HFFc6 (cell line): ENCODE data around the gene HSPB9. TPM values are rescaled to one million over a fixed set of nuclear protein-coding genes. Genes with fewer than 3 reads are reported as not detected.

Source experiments
- DNase-seq: peaks from one replicate; pipeline ENCODE4 v3.0.0-alpha.2; 2018
- H3K27ac Mint-ChIP-seq: 2 replicates; pipeline ENCODE4 v1.8.0; 2020; ENCODE audit warnings: mild to moderate bottlenecking, mixed read lengths
- H3K27me3 Mint-ChIP-seq: 2 replicates; pipeline ENCODE4 v1.8.0; 2021; ENCODE audit warnings: mild to moderate bottlenecking, moderate library complexity, mixed read lengths; ENCODE audit not compliant: insufficient read depth
- H3K36me3 Mint-ChIP-seq: 2 replicates; pipeline ENCODE4 v1.8.0; 2021; ENCODE audit warnings: low read depth, mixed read lengths
- H3K4me1 Mint-ChIP-seq: 2 replicates; pipeline ENCODE4 v1.8.0; 2020; ENCODE audit warnings: low read depth, mixed read lengths
- H3K4me3 Mint-ChIP-seq: 2 replicates; pipeline ENCODE4 v1.8.0; 2020; ENCODE audit warnings: mild to moderate bottlenecking, moderate library complexity, mixed read lengths
- H3K9me3 Mint-ChIP-seq: 2 replicates; pipeline ENCODE4 v1.8.0; 2020; ENCODE audit warnings: mild to moderate bottlenecking, mixed read lengths
- CTCF ChIP-seq: fragments of 200-600 bp; sonication (generic); IDR thresholded peaks from 2 replicates; pipeline ENCODE4 v1.5.0; 2021; ENCODE audit warnings: antibody characterized with exemption, mild to moderate bottlenecking
- total RNA-seq, 6 experiments: library from RNA; stranded (reverse); fragmentation: NEBNext Ultra II Directional; extraction: Animal tissue kit (Norgen Biotek cat#: 25700); gene quantifications; 2 replicates in 1 of 6; 3 replicates in 5 of 6; pipeline ENCODE4 v1.2.3, GENCODE V29; 2021

Gene HSPB9
- total RNA-seq, 6 experiments from 2014 or later = not detected

- H3K9me3 Mint-ChIP-seq = no peaks in the 10 kb centered on the region
- TF ChIP-seq CTCF = no peak
- no peak for DNase-seq
- H3K4me1 Mint-ChIP-seq = no peaks in the 10 kb centered on the region
- no peaks in the 10 kb centered on the region for H3K36me3 Mint-ChIP-seq
- H3K4me3 Mint-ChIP-seq = no peak overlapping the region
- peaks cover 13% of the 10 kb centered on the region for H3K27me3 Mint-ChIP-seq
- H3K27ac Mint-ChIP-seq = no peak overlapping the region
Observed at GRCh38 chr17:42165751-42166150, 43.1 kb downstream of the HSPB9 start.

- H3K27ac Mint-ChIP-seq = no peak overlapping the region
- H3K4me1 Mint-ChIP-seq = no peaks in the 10 kb centered on the region
- H3K9me3 Mint-ChIP-seq = no peaks in the 10 kb centered on the region
- no peaks in the 10 kb centered on the region for H3K36me3 Mint-ChIP-seq
- DNase-seq = no peak
- H3K4me3 Mint-ChIP-seq = no peak overlapping the region
- H3K27me3 Mint-ChIP-seq = peaks cover 18% of the 10 kb centered on the region
- TF ChIP-seq CTCF = no peak
Observed at GRCh38 chr17:42166196-42166763, 43.7 kb downstream of the HSPB9 start.

- H3K27me3 Mint-ChIP-seq = peaks cover 28% of the 10 kb centered on the region
- H3K27ac Mint-ChIP-seq = no peak overlapping the region
Observed at GRCh38 chr17:42167807-42168206, 45.2 kb downstream of the HSPB9 start.

GRCh38 chr17:42169351-42169750, 46.7 kb downstream of the HSPB9 start:
- H3K4me3 Mint-ChIP-seq = no peak overlapping the region
- H3K27me3 Mint-ChIP-seq = peaks cover 41% of the 10 kb centered on the region

More at GRCh38 chr17:42167807-42168206, 45.2 kb downstream of the HSPB9 start:
- no peaks in the 10 kb centered on the region for H3K36me3 Mint-ChIP-seq
- DNase-seq = no peak
- H3K9me3 Mint-ChIP-seq = no peaks in the 10 kb centered on the region
- H3K4me3 Mint-ChIP-seq = no peak overlapping the region
- no peaks in the 10 kb centered on the region for H3K4me1 Mint-ChIP-seq
- no peak for TF ChIP-seq CTCF

GRCh38 chr17:42171831-42172230, 49.2 kb downstream of the HSPB9 start:
- no peaks in the 10 kb centered on the region for H3K9me3 Mint-ChIP-seq
- no peak overlapping the region for H3K27ac Mint-ChIP-seq
- peaks cover 48% of the 10 kb centered on the region for H3K27me3 Mint-ChIP-seq
- H3K4me1 Mint-ChIP-seq = no peaks in the 10 kb centered on the region
- DNase-seq = no peak
- TF ChIP-seq CTCF = no peak
- no peak overlapping the region for H3K4me3 Mint-ChIP-seq
- no peaks in the 10 kb centered on the region for H3K36me3 Mint-ChIP-seq

More at GRCh38 chr17:42169351-42169750, 46.7 kb downstream of the HSPB9 start:
- no peaks in the 10 kb centered on the region for H3K36me3 Mint-ChIP-seq
- H3K9me3 Mint-ChIP-seq = no peaks in the 10 kb centered on the region
- TF ChIP-seq CTCF = no peak
- DNase-seq = no peak
- no peaks in the 10 kb centered on the region for H3K4me1 Mint-ChIP-seq
- H3K27ac Mint-ChIP-seq = no peak overlapping the region

Other genes with a start within 250 kb of the HSPB9 start
- 100 to 1,000 TPM; 254 to 315 (median 279) TPM for gene ACLY, start 203.9 kb upstream of the HSPB9 start, total RNA-seq
- gene ODAD4, start 192.2 kb upstream of the HSPB9 start, total RNA-seq = 1 to 10 TPM in 3 of 6 experiments, under 1 TPM in 3; 0.74 to 1.8 (median 0.97) TPM
- 100 to 1,000 TPM; 105 to 118 (median 111) TPM for gene CNP, start 156.0 kb upstream of the HSPB9 start, total RNA-seq
- 100 to 1,000 TPM in 3 of 6 experiments, 10 to 100 TPM in 3; 85.0 to 115 (median 100) TPM for gene DNAJC7, start 105.4 kb upstream of the HSPB9 start, total RNA-seq
- gene NKIRAS2, start 102.7 kb upstream of the HSPB9 start, total RNA-seq = 10 to 100 TPM; 37.1 to 43.9 (median 40.3) TPM
- gene C17orf113, start 72.2 kb upstream of the HSPB9 start, total RNA-seq = under 1 TPM in 4 of 6 experiments, not detected in 2; 0.07 to 0.10 (median 0.08) TPM
- not detected for gene ZNF385C, start 24.3 kb upstream of the HSPB9 start, total RNA-seq
- 1 to 10 TPM; 4.0 to 5.3 (median 4.2) TPM for gene DHX58, start 10.1 kb upstream of the HSPB9 start, total RNA-seq
- gene KAT2A, start 1.4 kb upstream of the HSPB9 start, total RNA-seq = 10 to 100 TPM; 21.5 to 36.2 (median 25.3) TPM
- 100 to 1,000 TPM; 184 to 204 (median 193) TPM for gene RAB5C, start 32.2 kb downstream of the HSPB9 start, total RNA-seq
- gene KCNH4, start 58.3 kb downstream of the HSPB9 start, total RNA-seq = not detected
- gene HCRT, start 62.6 kb downstream of the HSPB9 start, total RNA-seq = not detected
- 1 to 10 TPM; 1.5 to 7.5 (median 6.4) TPM for gene GHDC, start 71.7 kb downstream of the HSPB9 start, total RNA-seq
- 10 to 100 TPM; 16.8 to 22.5 (median 20.1) TPM for gene STAT5B, start 153.6 kb downstream of the HSPB9 start, total RNA-seq
- 1 to 10 TPM in 1 of 6 experiments, under 1 TPM in 5; 0.27 to 1.0 (median 0.53) TPM for gene STAT5A, start 165.7 kb downstream of the HSPB9 start, total RNA-seq